A549 (cell line): ENCODE data around the gene MYOM1. TPM values are rescaled to one million over a fixed set of nuclear protein-coding genes. Genes with fewer than 3 reads are reported as not detected.

ENCODE experiments used
- ATAC-seq, 2 experiments: fragments of 200-7000 bp in 1 of 2; fragments of >200 bp in 1 of 2; cut with Nextera tagmentation in 1 of 2; cut with Tn5 transposase in 1 of 2; 3 replicates each; pipeline versions ENCODE4 v1.8.0 to v1.9.1; 2018 to 2020; ENCODE audit warnings: mild to moderate bottlenecking in 1 of 2, moderate library complexity in 1 of 2
- CTCF ChIA-PET: fragments of 300-600 bp; sonication (Branson Sonifier 250); formaldehyde crosslinking; extraction: SDS; loops from one replicate; lab custom pipeline; 2021; ENCODE audit warnings: antibody characterized with exemption, inconsistent platforms; lab: Yijun Ruan, JAX
- POLR2A ChIA-PET: fragments of 350-600 bp; formaldehyde crosslinking; extraction: SDS; loops from one replicate; lab custom pipeline; 2021; ENCODE audit warnings: antibody characterized with exemption, inconsistent platforms; lab: Yijun Ruan, JAX
- DNase-seq, 2 experiments: peaks; one replicate each; pipeline versions ENCODE4 v3.0.0 to v3.0.0-alpha.2; 2011 to 2016; ENCODE audit warnings: low read depth in 1 of 2, low spot score in 1 of 2
- FAIRE-seq: peaks from 2 replicates; lab custom pipeline; 2011; peaks lifted over from hg19 to GRCh38; lab: Jason Lieb, UNC
- H3K27ac ChIP-seq, 2 experiments: fragments of >200 bp; sonication (Bioruptor Twin); formaldehyde crosslinking; 3 replicates each; pipeline ENCODE4 v1.5.1; 2016 to 2017
- H3K4me1 ChIP-seq: fragments of >200 bp; sonication (Bioruptor Twin); formaldehyde crosslinking; 3 replicates; pipeline ENCODE4 v1.6.1; 2016
- H3K4me2 ChIP-seq: fragments of >200 bp; sonication (Bioruptor Twin); formaldehyde crosslinking; 3 replicates; pipeline ENCODE4 v1.6.1; 2016
- H3K4me3 ChIP-seq: fragments of >200 bp; sonication (Bioruptor Twin); formaldehyde crosslinking; 3 replicates; pipeline ENCODE4 v1.5.1; 2016
- H3K9me3 ChIP-seq: fragments of >200 bp; sonication (Bioruptor Twin); formaldehyde crosslinking; 3 replicates; pipeline ENCODE4 v1.6.1; 2016
- ATOH8 ChIP-seq: fragments of 250-450 bp; sonication (Bioruptor Pico); IDR thresholded peaks from 2 replicates; pipeline ENCODE4 v1.5.0; 2020; ENCODE audit warnings: low read depth, mild to moderate bottlenecking, moderate library complexity
- BHLHE40 ChIP-seq: IDR thresholded peaks from 2 replicates; pipeline ENCODE4 v1.6.1; 2012; ENCODE audit warnings: low read depth, low read length, inconsistent platforms
- CEBPB ChIP-seq, 2 experiments: fragments of >200 bp in 1 of 2; sonication (Bioruptor Twin) in 1 of 2; formaldehyde crosslinking in 1 of 2; IDR thresholded peaks; 2 replicates each; pipeline ENCODE4 v1.6.1; 2012 to 2016
- CHD2 ChIP-seq: fragments of 150-350 bp; IDR thresholded peaks from 2 replicates; pipeline ENCODE4 v1.6.1; 2014; ENCODE audit warnings: low read length; ENCODE audit not compliant: partially characterized antibody
- CHD4 ChIP-seq: fragments of 200-600 bp; sonication (generic); IDR thresholded peaks from 2 replicates; pipeline ENCODE4 v1.6.1; 2016; ENCODE audit warnings: antibody characterized with exemption, mild to moderate bottlenecking, borderline replicate concordance
- CTCF ChIP-seq: fragments of >200 bp; sonication (Bioruptor Twin); formaldehyde crosslinking; IDR thresholded peaks from 3 replicates; pipeline ENCODE4 v1.5.1; 2016
- E2F6 ChIP-seq: IDR thresholded peaks from 2 replicates; pipeline ENCODE4 v1.6.1; 2012; ENCODE audit warnings: low read depth, borderline replicate concordance
- EHF ChIP-seq: fragments of 250-450 bp; sonication (Bioruptor Pico); IDR thresholded peaks from 2 replicates; pipeline ENCODE4 v1.5.0; 2020; ENCODE audit warnings: mild to moderate bottlenecking
- EHMT2 ChIP-seq: fragments of 200-600 bp; sonication (generic); IDR thresholded peaks from 2 replicates; pipeline ENCODE4 v1.6.1; 2016; ENCODE audit warnings: antibody characterized with exemption, low read depth, mild to moderate bottlenecking, moderate library complexity
- ELK1 ChIP-seq: fragments of 150-350 bp; IDR thresholded peaks from 2 replicates; pipeline ENCODE4 v1.6.1; 2014; ENCODE audit warnings: low read depth, mild to moderate bottlenecking, low read length
- EP300 ChIP-seq, 2 experiments: fragments of >200 bp; sonication (Bioruptor Twin); formaldehyde crosslinking; IDR thresholded peaks; 2 replicates in 1 of 2; 3 replicates in 1 of 2; pipeline ENCODE4 v1.6.1; 2016 to 2017
- FOSB ChIP-seq: fragments of 250-450 bp; sonication (Bioruptor Pico); IDR thresholded peaks from 2 replicates; pipeline ENCODE4 v1.5.0; 2020; ENCODE audit warnings: mild to moderate bottlenecking, moderate library complexity
- FOXS1 ChIP-seq: fragments of 250-450 bp; sonication (Bioruptor Pico); IDR thresholded peaks from 2 replicates; pipeline ENCODE4 v1.5.0; 2020; ENCODE audit warnings: mild to moderate bottlenecking, moderate library complexity
- HEYL ChIP-seq: fragments of 250-450 bp; sonication (Bioruptor Pico); IDR thresholded peaks from 2 replicates; pipeline ENCODE4 v1.8.0; 2021; ENCODE audit warnings: mild to moderate bottlenecking, moderate library complexity
- HOXB13 ChIP-seq: fragments of 250-450 bp; sonication (Bioruptor Pico); IDR thresholded peaks from 2 replicates; pipeline ENCODE4 v1.5.0; 2020; ENCODE audit warnings: low read depth, mild to moderate bottlenecking, moderate library complexity
- JUN ChIP-seq, 2 experiments: fragments of >200 bp; sonication (Bioruptor Twin); formaldehyde crosslinking; IDR thresholded peaks; 2 replicates in 1 of 2; 3 replicates in 1 of 2; pipeline ENCODE4 v1.6.1; 2016 to 2017
- JUNB ChIP-seq: fragments of >200 bp; sonication (Bioruptor Twin); formaldehyde crosslinking; IDR thresholded peaks from 2 replicates; pipeline ENCODE4 v1.6.1; 2016
- KDM1A ChIP-seq: fragments of 200-600 bp; sonication (generic); IDR thresholded peaks from 2 replicates; pipeline ENCODE4 v1.6.1; 2016; ENCODE audit warnings: low read depth, mild to moderate bottlenecking
- MAZ ChIP-seq: fragments of 150-350 bp; IDR thresholded peaks from 2 replicates; pipeline ENCODE4 v1.6.1; 2014; ENCODE audit warnings: antibody characterized with exemption, low read depth, low read length, borderline replicate concordance
- PBX3 ChIP-seq: IDR thresholded peaks from 2 replicates; pipeline ENCODE4 v1.6.1; 2012
- PHF8 ChIP-seq: fragments of 200-600 bp; sonication (generic); IDR thresholded peaks from 2 replicates; pipeline ENCODE4 v1.6.1; 2016; ENCODE audit warnings: low read depth, mild to moderate bottlenecking, antibody characterized with exemption, moderate library complexity, borderline replicate concordance
- POLR2AphosphoS2 ChIP-seq: conservative IDR thresholded peaks from 2 replicates; pipeline ENCODE4 v1.6.1; 2012; ENCODE audit warnings: low read length, improper control_type of control experiment, inconsistent platforms
- RCOR1 ChIP-seq: fragments of 150-350 bp; IDR thresholded peaks from 2 replicates; pipeline ENCODE4 v1.6.1; 2014; ENCODE audit warnings: antibody characterized with exemption, low read length, low read depth
- RNF2 ChIP-seq: fragments of 200-600 bp; sonication (generic); IDR thresholded peaks from 2 replicates; pipeline ENCODE4 v1.6.1; 2016; ENCODE audit warnings: low read depth, mild to moderate bottlenecking, antibody characterized with exemption, moderate library complexity, borderline replicate concordance
- SREBF2 ChIP-seq: fragments of 450-650 bp; IDR thresholded peaks from 2 replicates; pipeline ENCODE4 v1.6.1; 2014; ENCODE audit warnings: mild to moderate bottlenecking, moderate library complexity
- TP53 ChIP-seq: fragments of 250-450 bp; sonication (Bioruptor Pico); IDR thresholded peaks from 2 replicates; pipeline ENCODE4 v1.5.0; 2021; ENCODE audit warnings: mild to moderate bottlenecking, moderate library complexity
- USF2 ChIP-seq: fragments of 450-650 bp; IDR thresholded peaks from 2 replicates; pipeline ENCODE4 v1.6.1; 2014; ENCODE audit warnings: antibody characterized with exemption
- ZC3H11A ChIP-seq: fragments of 450-650 bp; IDR thresholded peaks from 2 replicates; pipeline ENCODE4 v1.6.1; 2014; ENCODE audit warnings: antibody characterized with exemption, mild to moderate bottlenecking
- ZFP36 ChIP-seq: fragments of 450-650 bp; IDR thresholded peaks from 2 replicates; pipeline ENCODE4 v1.6.1; 2014; ENCODE audit warnings: borderline replicate concordance; ENCODE audit not compliant: partially characterized antibody
- ZSCAN20 ChIP-seq: fragments of 250-450 bp; sonication (Bioruptor Pico); IDR thresholded peaks from 2 replicates; pipeline ENCODE4 v1.8.0; 2022; ENCODE audit warnings: mild to moderate bottlenecking, moderate library complexity
- WGBS: methylation state at CpG from one replicate; pipeline ENCODE4 v1.1.6; 2017; ENCODE audit errors: missing lambda C conversion rate; 5-methylcytosine and 5-hydroxymethylcytosine counted together
- polyA plus RNA-seq, 4 experiments: library from polyadenylated mRNA; depleted of rRNA in 3 of 4; stranded (reverse); fragments of >200 nt; fragmentation: RNase III in 1 of 4; extraction: RNeasy Plus Mini Kit Qiagen cat#74134 plus additional on column Dnase treatment in 1 of 4; gene quantifications; 2 replicates in 3 of 4; 3 replicates in 1 of 4; pipeline ENCODE4 v1.2.3, GENCODE V29; 2011 to 2017

MYOM1 gene
- polyA plus RNA-seq, 2 of the 4 experiments (the other 2 are of a cell fraction) = 0.18 to 0.30 TPM

GRCh38 chr18:3172097-3172496 lies 47.7 kb downstream of the MYOM1 start:
- H3K9me3 ChIP-seq = no peaks in the 10 kb centered on the region
- no peak for DNase-seq
- no peak overlapping the region for H3K4me2 ChIP-seq
- TF ChIP-seq ATOH8 (no peak), HOXB13 (no peak), EHMT2 (no peak), PHF8 (no peak), MAZ (no peak), RCOR1 (no peak), CEBPB (IDR thresholded peaks at IDR 0.05) (no peak), FOSB (CRISPR knock-in tag) (no peak), BHLHE40 (no peak), HEYL (no peak), JUN (IDR thresholded peaks at IDR 0.05) (no peak), ELK1 (no peak), JUNB (no peak), ZC3H11A (no peak), SREBF2 (no peak), ZSCAN20 (CRISPR knock-in tag) (no peak), EHF (CRISPR knock-in tag) (no peak), KDM1A (no peak), TP53 (CRISPR knock-in tag) (no peak)
- H3K4me1 ChIP-seq = no peaks in the 10 kb centered on the region
- POLR2A ChIA-PET = no interaction called here
- no peak overlapping the region for H3K27ac ChIP-seq
- CTCF ChIA-PET = interaction anchor here (1.5 kb wide), 1 partner anchor 20 kb away, joined by 3 read pairs; no protein-coding TSS in a partner anchor
- no peak overlapping the region for H3K4me3 ChIP-seq
- WGBS = 67% methylated on average over 3 of the region's 3 CpGs
- no peak for ATAC-seq
- no peak for FAIRE-seq

GRCh38 chr18:3171631-3172030 lies 48.1 kb downstream of the MYOM1 start:
- no peak for DNase-seq
- Histone ChIP-seq H3K4me1 (no peaks in the 10 kb centered on the region), H3K4me2 (no peak overlapping the region), H3K9me3 (no peaks in the 10 kb centered on the region), H3K27ac (no peak overlapping the region), H3K4me3 (no peak overlapping the region)
- no peak for FAIRE-seq
- no peak for ATAC-seq
- ChIA-PET POLR2A (no interaction called here), CTCF (interaction anchor here (1.5 kb wide), 1 partner anchor 20 kb away, joined by 3 read pairs; no protein-coding TSS in a partner anchor)
- no peak for TF ChIP-seq PBX3
- TF ChIP-seq POLR2AphosphoS2 = no peak
- TF ChIP-seq ZFP36 = no peak
- TF ChIP-seq EHF (CRISPR knock-in tag) = no peak
- TF ChIP-seq CTCF = no peak
- TF ChIP-seq EHMT2 = no peak
- TF ChIP-seq USF2 = no peak
- TF ChIP-seq CHD4 = no peak
- TF ChIP-seq FOSB (CRISPR knock-in tag) = no peak
- TF ChIP-seq RNF2 = no peak
- no peak for TF ChIP-seq E2F6
- no peak for TF ChIP-seq BHLHE40
- TF ChIP-seq PHF8 = no peak
- TF ChIP-seq EP300 (IDR thresholded peaks at IDR 0.05) = no peak
- TF ChIP-seq FOXS1 (CRISPR knock-in tag) = no peak
- TF ChIP-seq CHD2 = no peak
- TF ChIP-seq ZSCAN20 (CRISPR knock-in tag) = no peak
- 71% methylated on average over 4 of the region's 4 CpGs for WGBS
